HG03342 (cell line): ENCODE measurements around the gene NKD2.
"Not testable (repeated sequence)": the region's sequence is repeated elsewhere in the genome, so short reads cannot be mapped to it uniquely, and the experiment has no call there.

Experiments used
- ATAC-seq: cut with Tn5 transposase; IDR thresholded peaks from one replicate; pipeline ENCODE4 v1.9.1; 2021; ENCODE audit warnings: mild to moderate bottlenecking, moderate library complexity; ENCODE audit not compliant: unreplicated experiment

NKD2 gene

DNA sequence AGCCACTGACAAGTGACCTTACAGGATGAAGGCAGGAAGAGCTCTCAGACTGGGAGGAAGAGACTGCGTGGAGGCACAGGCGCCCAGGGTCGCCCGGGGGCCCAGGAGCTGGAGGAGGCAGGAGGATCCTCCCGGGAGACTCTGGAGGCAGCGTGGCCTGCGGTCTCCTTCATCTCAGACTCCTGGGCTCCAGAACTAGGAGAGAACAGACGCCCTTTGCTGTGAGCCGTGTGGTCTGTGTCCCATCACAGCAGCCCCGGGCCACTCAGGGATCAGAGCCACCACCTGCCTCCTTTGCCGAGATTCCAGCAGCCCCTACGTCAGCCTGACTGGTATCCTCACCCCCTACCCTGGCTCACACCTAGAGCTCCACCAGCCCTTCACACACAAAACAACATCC is 58.1 kb downstream of the NKD2 start:
- no peak for ATAC-seq

GRCh38 chr5:1067141-1068121 is 58.8 kb downstream of the NKD2 start:
- ATAC-seq: no peak

- no peak for ATAC-seq
These were observed 59.7 kb downstream of the NKD2 start for GRCh38 chr5:1068204-1068894.

GRCh38 chr5:1068895-1069719 is 60.5 kb downstream of the NKD2 start:
- ATAC-seq: no peak

GRCh38 chr5:1069720-1070088 is 61.1 kb downstream of the NKD2 start:
- ATAC-seq: no peak

GRCh38 chr5:1073239-1074102 is 64.9 kb downstream of the NKD2 start:
- no peak for ATAC-seq

DNA sequence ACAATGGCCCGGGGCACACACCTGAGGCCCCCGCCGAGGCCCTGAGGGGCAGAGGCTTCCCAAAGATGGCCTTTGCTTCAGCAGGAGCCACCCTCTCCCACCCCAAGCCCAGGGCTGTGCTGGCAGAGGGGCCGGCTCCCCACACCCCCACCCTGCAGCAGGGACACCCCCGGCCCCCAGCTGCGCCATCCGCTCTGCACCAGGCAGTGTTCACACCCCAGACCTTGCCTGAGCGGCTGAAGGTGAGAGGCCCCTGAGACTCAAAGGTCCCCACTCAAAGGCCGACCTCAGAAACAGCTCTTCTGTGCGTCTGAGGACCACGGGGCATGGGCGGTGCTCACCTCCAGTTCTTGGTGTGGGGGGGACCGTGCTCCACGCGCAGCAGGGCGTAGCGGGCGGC is 65.6 kb downstream of the NKD2 start:
- ATAC-seq: no peak

- ATAC-seq: no peak
These were observed 66.4 kb downstream of the NKD2 start for GRCh38 chr5:1074816-1075554.

- ATAC-seq: no peak
These were observed 66.9 kb downstream of the NKD2 start for GRCh38 chr5:1075555-1075881.

DNA sequence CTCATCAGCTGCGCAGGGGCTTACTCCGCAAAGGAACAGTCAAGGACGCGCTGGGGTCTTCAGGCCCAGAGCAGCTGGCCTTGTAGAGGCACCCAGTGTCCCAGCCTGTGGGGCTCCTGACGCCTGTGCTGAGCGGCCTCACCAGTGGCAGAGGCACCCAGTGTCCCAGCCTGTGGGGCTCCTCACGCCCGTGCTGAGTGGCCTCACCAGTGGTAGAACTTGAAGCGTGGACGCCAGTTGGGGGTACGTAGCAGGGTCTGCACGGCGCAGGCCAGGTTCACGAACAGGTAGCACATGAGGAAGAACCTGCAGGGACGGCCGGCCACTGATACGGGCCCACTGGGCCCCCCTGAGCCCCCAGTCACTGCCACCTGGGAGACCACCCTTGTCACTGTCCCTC is 67.3 kb downstream of the NKD2 start:
- no peak for ATAC-seq

- no peak for ATAC-seq
These were observed 67.8 kb downstream of the NKD2 start for GRCh38 chr5:1076406-1076805.

GRCh38 chr5:1077026-1077425 is 68.4 kb downstream of the NKD2 start:
- no peak for ATAC-seq

GRCh38 chr5:1077491-1078020 is 69.0 kb downstream of the NKD2 start:
- ATAC-seq: no peak

DNA sequence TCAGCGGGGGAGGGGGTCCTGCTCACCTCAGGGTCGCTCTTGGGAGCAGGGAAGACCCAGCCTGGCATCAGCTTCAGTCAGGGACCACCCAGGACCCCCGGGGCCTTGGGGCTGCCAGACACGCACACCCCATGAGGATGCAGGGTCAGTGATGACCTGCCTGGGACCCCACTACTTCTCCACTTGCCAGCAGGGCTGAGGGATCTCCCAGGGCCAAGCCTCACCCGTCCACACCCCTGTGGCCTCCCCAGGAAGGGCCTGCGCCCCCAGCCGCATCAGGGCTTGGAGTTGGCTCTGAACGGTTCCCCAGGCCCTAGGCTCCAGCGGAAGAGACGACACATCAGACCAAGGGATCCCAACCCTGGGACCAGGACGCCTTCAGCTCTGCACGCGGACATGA is 69.6 kb downstream of the NKD2 start:
- no peak for ATAC-seq

- no peak for ATAC-seq
These were observed 70.2 kb downstream of the NKD2 start for GRCh38 chr5:1078851-1079250.

DNA sequence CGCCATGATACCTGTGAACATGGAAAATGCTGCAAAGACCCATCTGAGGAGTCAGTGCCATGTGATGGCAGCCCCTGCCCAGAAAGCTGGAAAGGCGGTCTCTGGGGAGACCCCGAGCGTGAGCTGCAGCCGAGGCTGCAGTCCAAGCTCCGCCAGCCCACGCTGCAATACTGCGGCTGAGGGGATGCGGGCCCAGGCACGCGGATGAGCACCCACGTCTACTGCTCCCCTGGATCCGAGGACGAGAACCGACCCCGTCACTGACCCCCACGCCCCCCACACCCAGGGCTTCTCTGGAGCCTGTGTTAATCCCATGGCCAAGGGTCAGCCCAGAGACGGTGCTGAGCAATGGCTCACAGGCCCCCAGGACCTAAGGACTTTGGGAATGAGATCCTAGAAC is 70.9 kb downstream of the NKD2 start:
- ATAC-seq: no peak

DNA sequence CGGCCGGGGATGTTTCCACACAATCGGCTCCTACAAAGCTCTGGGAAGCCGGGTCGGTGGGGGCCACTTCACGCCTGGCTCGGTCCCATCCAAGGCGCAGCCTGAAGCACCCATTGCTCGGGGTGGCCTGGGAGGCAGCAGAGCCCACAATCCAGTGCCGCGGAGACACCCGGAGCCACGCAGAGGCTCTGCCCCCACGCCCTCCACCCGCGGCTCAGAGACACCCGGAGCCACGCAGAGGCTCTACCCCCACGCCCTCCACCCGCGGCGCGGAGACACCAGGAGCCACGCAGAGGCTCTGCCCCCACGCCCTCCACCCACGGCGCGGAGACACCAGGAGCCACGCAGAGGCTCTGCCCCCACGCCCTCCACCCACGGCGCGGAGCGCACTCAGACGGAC is 71.4 kb downstream of the NKD2 start:
- ATAC-seq: no peak

GRCh38 chr5:1080432-1080831 is 71.8 kb downstream of the NKD2 start:
- ATAC-seq: no peak

DNA sequence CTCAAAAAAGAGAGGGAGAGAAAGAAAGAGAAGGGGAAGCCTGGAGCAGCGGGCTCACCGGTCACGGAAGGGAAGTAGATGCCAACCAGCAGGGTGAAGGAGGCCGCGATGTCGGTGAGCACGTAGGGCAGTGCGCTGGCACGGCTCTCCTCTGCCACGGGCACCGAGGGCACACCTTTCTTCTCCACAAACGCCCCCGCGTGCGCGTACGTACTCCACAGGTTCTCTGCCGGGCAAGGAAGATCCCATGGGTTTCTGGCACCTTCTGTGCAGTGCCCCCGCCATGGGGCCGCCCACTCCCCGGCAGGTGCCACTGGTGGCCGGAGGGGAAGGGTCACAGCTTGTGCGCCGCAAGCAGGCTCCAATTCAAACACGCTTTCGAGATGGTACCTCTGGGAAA is 72.9 kb downstream of the NKD2 start:
- ATAC-seq: no peak

DNA sequence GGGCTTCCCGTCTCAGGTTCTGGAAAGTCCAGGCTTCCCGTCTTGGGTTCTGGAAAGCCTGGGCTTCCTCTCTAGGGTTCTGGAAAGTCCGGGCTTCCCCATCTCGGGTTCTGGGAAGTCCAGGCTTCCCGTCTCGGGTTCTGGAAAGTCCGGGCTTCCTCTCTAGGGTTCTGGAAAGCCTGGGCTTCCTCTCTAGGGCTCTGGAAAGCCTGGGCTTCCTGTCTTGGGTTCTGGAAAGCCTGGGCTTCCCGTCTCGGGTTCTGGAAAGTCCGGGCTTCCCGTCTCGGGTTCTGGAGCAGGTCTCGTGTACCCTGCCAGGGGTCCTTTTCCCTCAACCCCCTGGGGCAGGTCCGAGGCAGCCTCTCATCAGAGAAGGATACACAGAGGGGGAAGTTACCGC is 74.4 kb downstream of the NKD2 start:
- not testable (repeated sequence) for ATAC-seq
